OCI-LY7 (cell line): ENCODE data around the gene NOS3. TPM values are rescaled to one million over a fixed set of nuclear protein-coding genes. Genes with fewer than 3 reads are reported as not detected.

Experiments
- BruUV-seq: library from RNA; stranded (reverse); fragments of 400-500 nt; replicated peaks from 2 replicates; lab custom pipeline; 2021; lab: Mats Ljungman, UMichigan
- CTCF ChIA-PET: fragments of 300-600 bp; sonication (Branson Sonifier 250); formaldehyde crosslinking; loops from one replicate; lab custom pipeline; 2022; ENCODE audit warnings: antibody characterized with exemption; ENCODE audit not compliant: unreplicated experiment; lab: Charles Lee
- POLR2A ChIA-PET: fragments of 300-600 bp; sonication (Branson Sonifier 250); formaldehyde crosslinking; loops from one replicate; lab custom pipeline; 2022; ENCODE audit warnings: antibody characterized with exemption; lab: Charles Lee
- DNase-seq: peaks from one replicate; pipeline ENCODE4 v3.0.0-alpha.2; 2015; ENCODE audit warnings: low spot score
- H2AFZ ChIP-seq: fragments of 200-600 bp; sonication (generic), shearing (Covaris generic); 2 replicates; pipeline ENCODE4 v1.6.1; 2014; ENCODE audit warnings: mild to moderate bottlenecking, antibody characterized with exemption, low read length, moderate library complexity
- H3K27ac ChIP-seq: fragments of 200-600 bp; sonication (generic); 2 replicates; pipeline ENCODE4 v1.5.1; 2014; ENCODE audit warnings: mixed run types, low read depth, mild to moderate bottlenecking, moderate library complexity, low read length, inconsistent platforms; ENCODE audit not compliant: poor library complexity, severe bottlenecking
- H3K36me3 ChIP-seq: fragments of 200-600 bp; sonication (generic); 2 replicates; pipeline ENCODE4 v1.6.1; 2014; ENCODE audit warnings: mild to moderate bottlenecking, antibody characterized with exemption, low read length, moderate library complexity, mixed read lengths; ENCODE audit not compliant: insufficient read depth
- H3K4me1 ChIP-seq: fragments of 200-600 bp; sonication (generic); 2 replicates; pipeline ENCODE4 v1.5.1; 2014; ENCODE audit warnings: mild to moderate bottlenecking, low read length; ENCODE audit not compliant: insufficient read depth, poor library complexity, severe bottlenecking
- H3K4me2 ChIP-seq: fragments of 200-600 bp; sonication (generic); 2 replicates; pipeline ENCODE4 v1.6.1; 2014; ENCODE audit warnings: mild to moderate bottlenecking, low read length
- H3K4me3 ChIP-seq: fragments of 200-600 bp; sonication (generic); 2 replicates; pipeline ENCODE4 v1.5.1; 2014; ENCODE audit warnings: mild to moderate bottlenecking, low read depth, low read length; ENCODE audit not compliant: poor library complexity, severe bottlenecking
- H3K79me2 ChIP-seq: fragments of 200-600 bp; sonication (generic); 2 replicates; pipeline ENCODE4 v1.6.1; 2016; ENCODE audit warnings: low read depth, mild to moderate bottlenecking, low read length, moderate library complexity, mixed read lengths; ENCODE audit not compliant: insufficient read depth
- H3K9me2 ChIP-seq: fragments of 200-600 bp; sonication (generic); 2 replicates; pipeline ENCODE4 v1.6.1; 2016; ENCODE audit warnings: mild to moderate bottlenecking, low read length, mixed read lengths; ENCODE audit not compliant: insufficient read depth
- H3K9me3 ChIP-seq: fragments of 200-600 bp; sonication (generic); 2 replicates; pipeline ENCODE4 v1.6.1; 2014; ENCODE audit warnings: mild to moderate bottlenecking, mixed run types, low read length, mixed read lengths
- H4K20me1 ChIP-seq: fragments of 200-600 bp; sonication (generic); 2 replicates; pipeline ENCODE4 v1.6.1; 2014; ENCODE audit warnings: mild to moderate bottlenecking, antibody characterized with exemption, low read length, moderate library complexity, mixed read lengths; ENCODE audit not compliant: insufficient read depth
- CTCF ChIP-seq: fragments of 200-600 bp; sonication (generic); conservative IDR thresholded peaks from 2 replicates; pipeline ENCODE4 v1.5.1; 2014; ENCODE audit warnings: mild to moderate bottlenecking, antibody characterized with exemption, low read length, moderate library complexity, mixed read lengths
- EZH2phosphoT487 ChIP-seq: fragments of 200-600 bp; sonication (generic); IDR thresholded peaks from 2 replicates; pipeline ENCODE4 v1.6.1; 2018; ENCODE audit warnings: low read depth, borderline replicate concordance, mild to moderate bottlenecking, mixed run types, antibody characterized with exemption, low read length, moderate library complexity, mixed read lengths
- intact Hi-C: fragments of 100-400 bp; cut with micrococcal nuclease; formaldehyde crosslinking; loops from one replicate; pipeline ENCODE4 v1.10.0; 2022; ENCODE audit not compliant: unreplicated experiment
- total RNA-seq, 2 experiments: library from RNA; depleted of rRNA in 1 of 2; stranded (reverse); fragments of >200 nt in 1 of 2; shearing (Covaris generic) in 1 of 2; gene quantifications; 2 replicates each; pipeline ENCODE4 v1.2.3, GENCODE V29; 2014 to 2022

Gene NOS3
- total RNA-seq, 2 experiments from 2014 or later: 0.78 to 0.82 TPM

- Histone ChIP-seq H3K27ac (no peak overlapping the region), H3K36me3 (no peaks in the 10 kb centered on the region), H3K9me2 (no peaks in the 10 kb centered on the region), H3K4me2 (no peak overlapping the region), H4K20me1 (no peaks in the 10 kb centered on the region), H3K4me3 (no peak overlapping the region), H2AFZ (no peak overlapping the region), H3K79me2 (no peaks in the 10 kb centered on the region), H3K9me3 (no peaks in the 10 kb centered on the region), H3K4me1 (peaks cover 9% of the 10 kb centered on the region)
- CTCF ChIA-PET: interaction anchor here (1.2 kb wide), 1 partner anchor 84 kb away, joined by 4 read pairs; no protein-coding TSS in a partner anchor
- no TSS peak for BruUV-seq
- no peak for DNase-seq
- intact Hi-C loops: loop anchor here (2.0 to 5.0 kb wide), 2 partner anchors 45 to 149 kb away; no protein-coding TSS in a partner anchor
- TF ChIP-seq EZH2phosphoT487 (no peak), CTCF (no peak)
- POLR2A ChIA-PET: interaction anchor here (1.5 kb wide), 1 partner anchor 13 kb away, joined by 3 read pairs; no protein-coding TSS in a partner anchor
Measured at GRCh38 chr7:150962290-150962552, 28.6 kb upstream of the NOS3 start.

GRCh38 chr7:150962553-150963399, 28.0 kb upstream of the NOS3 start:
- Histone ChIP-seq H3K36me3 (no peaks in the 10 kb centered on the region), H3K27ac (no peak overlapping the region), H3K4me2 (no peak overlapping the region), H3K9me3 (no peaks in the 10 kb centered on the region), H3K9me2 (no peaks in the 10 kb centered on the region), H4K20me1 (no peaks in the 10 kb centered on the region), H3K4me1 (peaks cover 9% of the 10 kb centered on the region), H3K79me2 (no peaks in the 10 kb centered on the region), H2AFZ (no peak overlapping the region), H3K4me3 (no peak overlapping the region)
- TF ChIP-seq EZH2phosphoT487 (no peak), CTCF (peak; percentile 91)
- no TSS peak for BruUV-seq
- CTCF ChIA-PET: interaction anchor here (0.7 to 1.3 kb wide), 3 partner anchors 22 to 85 kb away, joined by 3 to 4 read pairs (median 3); no protein-coding TSS in a partner anchor
- DNase-seq: peak; percentile 72
- intact Hi-C loops: loop anchor here (1.0 to 5.0 kb wide), 4 partner anchors 26 to 148 kb away; no protein-coding TSS in a partner anchor
- POLR2A ChIA-PET: interaction anchor here (0.6 to 1.5 kb wide), 2 partner anchors 13 to 57 kb away, joined by 3 read pairs; no protein-coding TSS in a partner anchor
